DND-41 (cell line): ENCODE data around the gene RRP9.

Source experiments
- EZH2 ChIP-seq: IDR thresholded peaks from 3 replicates; pipeline ENCODE4 v1.6.1; 2012; ENCODE audit warnings: borderline replicate concordance, low read depth, mild to moderate bottlenecking, moderate library complexity, low read length, inconsistent platforms; ENCODE audit not compliant: severe bottlenecking
- TF ChIP-seq, protein P1 (sequence below): IDR thresholded peaks from 2 replicates; pipeline ENCODE4 v1.5.1; 2012; ENCODE audit warnings: borderline replicate concordance, low read length, moderate library complexity, mild to moderate bottlenecking; ENCODE audit not compliant: poor library complexity, severe bottlenecking; ENCODE audit errors: extremely low read depth

DNA sequence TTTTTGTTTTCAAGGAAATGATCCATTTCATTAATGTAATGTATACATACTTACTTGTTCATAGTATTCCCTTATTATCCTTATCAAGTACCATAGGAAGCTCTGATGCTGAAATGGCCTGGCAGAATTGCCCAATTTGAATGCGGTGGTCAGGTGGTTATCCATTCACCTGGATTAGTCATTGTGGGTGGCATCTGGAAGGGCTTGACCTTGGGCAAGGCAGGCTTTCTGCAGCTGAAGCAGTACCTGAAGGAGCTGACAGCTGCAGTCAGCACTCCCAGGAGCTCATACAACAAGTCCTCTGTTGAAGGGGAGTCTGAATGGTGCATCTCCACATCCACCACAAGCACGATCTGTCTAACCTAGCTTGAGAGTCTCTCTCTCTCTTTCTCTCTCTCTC is 54.1 kb downstream of the RRP9 start:
- TF ChIP-seq, protein P1, sequence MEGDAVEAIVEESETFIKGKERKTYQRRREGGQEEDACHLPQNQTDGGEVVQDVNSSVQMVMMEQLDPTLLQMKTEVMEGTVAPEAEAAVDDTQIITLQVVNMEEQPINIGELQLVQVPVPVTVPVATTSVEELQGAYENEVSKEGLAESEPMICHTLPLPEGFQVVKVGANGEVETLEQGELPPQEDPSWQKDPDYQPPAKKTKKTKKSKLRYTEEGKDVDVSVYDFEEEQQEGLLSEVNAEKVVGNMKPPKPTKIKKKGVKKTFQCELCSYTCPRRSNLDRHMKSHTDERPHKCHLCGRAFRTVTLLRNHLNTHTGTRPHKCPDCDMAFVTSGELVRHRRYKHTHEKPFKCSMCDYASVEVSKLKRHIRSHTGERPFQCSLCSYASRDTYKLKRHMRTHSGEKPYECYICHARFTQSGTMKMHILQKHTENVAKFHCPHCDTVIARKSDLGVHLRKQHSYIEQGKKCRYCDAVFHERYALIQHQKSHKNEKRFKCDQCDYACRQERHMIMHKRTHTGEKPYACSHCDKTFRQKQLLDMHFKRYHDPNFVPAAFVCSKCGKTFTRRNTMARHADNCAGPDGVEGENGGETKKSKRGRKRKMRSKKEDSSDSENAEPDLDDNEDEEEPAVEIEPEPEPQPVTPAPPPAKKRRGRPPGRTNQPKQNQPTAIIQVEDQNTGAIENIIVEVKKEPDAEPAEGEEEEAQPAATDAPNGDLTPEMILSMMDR: no peak
- no peak for TF ChIP-seq EZH2
